Hematopoietic multipotent progenitor cell (in vitro differentiated cells): ENCODE data around the gene ACSM2B. TPM values are rescaled to one million over a fixed set of nuclear protein-coding genes. Genes with fewer than 3 reads are reported as not detected.
"Not testable (repeated sequence)": the region's sequence is repeated elsewhere in the genome, so short reads cannot be mapped to it uniquely, and the experiment has no call there.

Experiments used
- DNase-seq, 3 donors: peaks; one replicate each; pipeline ENCODE4 v3.0.0-alpha.2; 2011 to 2015; ENCODE audit warnings: low read depth in 2 of 3, low spot score in 2 of 3
- total RNA-seq: library from RNA; depleted of rRNA; stranded (reverse); fragments of >200 nt; gene quantifications from one replicate; pipeline ENCODE4 v1.2.3, GENCODE V29; 2012

Gene ACSM2B
- total RNA-seq, 1 donor: not detected

DNA sequence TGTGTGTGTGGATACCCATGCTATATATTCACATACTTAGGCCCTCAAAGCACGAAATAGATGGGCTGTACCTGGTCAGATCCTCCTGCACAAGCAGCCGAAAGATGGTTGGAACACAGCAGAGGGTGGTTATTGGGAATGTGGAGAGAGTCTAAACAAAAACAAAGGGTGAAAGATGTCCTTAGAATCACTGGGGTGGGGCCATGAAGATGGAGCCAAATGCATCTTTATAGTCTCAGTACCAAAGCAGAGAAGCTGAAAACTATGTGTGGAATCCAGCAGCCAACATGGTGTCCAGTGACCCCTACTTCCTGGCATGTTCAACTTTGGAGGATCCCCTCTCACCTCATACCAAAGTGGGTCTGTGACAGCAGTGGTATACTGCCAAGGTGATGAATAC, 19.5 kb upstream of the ACSM2B start:
- DNase-seq: not testable (repeated sequence)

DNA sequence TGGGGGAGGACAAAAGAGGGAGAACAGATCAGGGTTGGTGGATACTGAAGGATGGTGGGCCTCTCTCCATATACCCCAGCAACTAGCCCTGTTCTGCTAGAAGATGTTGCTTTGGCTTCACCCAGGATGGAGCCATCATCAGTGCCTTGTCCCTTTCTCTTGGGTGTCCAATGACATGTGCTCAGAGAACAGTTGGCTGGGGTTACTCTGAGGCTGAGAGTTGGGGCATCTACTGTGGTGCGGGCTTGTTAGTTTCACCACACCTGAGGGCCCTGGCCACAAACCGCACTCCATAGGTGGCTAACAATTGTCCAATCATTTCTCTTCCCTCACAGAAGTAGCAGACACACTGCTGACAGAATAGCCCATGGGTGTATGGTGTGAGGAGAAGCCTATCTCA, 18.9 kb upstream of the ACSM2B start:
- not testable (repeated sequence) for DNase-seq

DNA sequence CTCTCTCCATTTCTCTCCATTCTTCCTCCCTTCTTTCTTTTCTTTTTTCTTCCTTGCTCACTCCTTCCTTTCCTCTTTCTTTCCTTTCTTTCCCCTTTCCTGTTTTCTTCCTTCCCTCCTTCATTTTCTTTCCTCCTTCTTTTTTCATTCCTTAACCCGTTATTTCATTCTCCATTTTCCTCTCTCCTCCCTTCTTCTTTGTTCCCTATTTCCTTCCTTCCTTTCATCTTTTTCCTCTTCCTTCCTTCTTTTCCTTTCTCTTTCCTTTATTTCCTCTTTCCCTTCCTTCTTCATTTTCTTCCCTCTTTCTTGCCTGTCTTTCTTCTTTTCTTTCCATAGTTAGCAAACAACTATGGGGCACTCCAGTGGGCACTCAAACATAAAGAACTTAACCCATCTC, 16.6 kb upstream of the ACSM2B start:
- not testable (repeated sequence) for DNase-seq

DNA sequence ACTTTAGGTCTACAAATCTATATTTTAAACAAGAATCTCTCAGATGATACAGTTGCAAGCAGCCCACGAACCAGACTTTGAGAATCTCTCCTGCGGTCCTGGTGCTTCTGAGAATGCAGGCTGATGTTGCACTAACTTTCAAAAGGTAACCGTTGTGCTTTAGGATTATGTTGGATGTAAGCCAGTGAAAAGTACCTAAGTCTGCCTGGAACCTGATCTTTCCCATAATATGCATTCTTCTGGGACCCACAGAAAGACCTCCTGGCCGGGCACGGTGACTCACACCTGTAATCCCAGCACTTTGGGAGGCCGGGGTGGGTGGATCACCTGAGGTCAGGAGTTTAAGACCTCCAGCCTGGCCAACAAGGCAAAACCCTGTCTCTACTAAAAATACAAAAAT, 13.3 kb upstream of the ACSM2B start:
- not testable (repeated sequence) for DNase-seq

DNA sequence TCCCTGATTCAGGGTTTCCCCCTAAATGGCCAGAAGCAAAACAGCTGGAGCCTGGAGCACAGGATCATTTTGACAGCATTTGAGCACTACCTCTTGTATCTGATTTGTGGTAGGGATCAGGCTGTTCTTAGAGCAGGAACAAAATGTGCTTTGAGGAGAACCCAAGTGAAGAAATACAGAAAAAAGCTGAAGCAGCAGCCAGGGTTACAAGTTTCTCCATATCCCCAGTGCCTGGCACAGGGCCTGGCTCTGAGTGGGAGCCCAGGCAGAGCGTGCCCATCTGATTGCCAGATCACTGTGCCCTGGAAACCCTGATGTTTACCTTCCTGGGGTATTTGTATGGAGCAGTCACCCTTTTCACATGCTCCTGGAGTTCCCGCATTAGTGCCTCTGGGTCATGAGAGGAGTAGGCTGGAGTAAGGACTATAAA, 11.5 kb upstream of the ACSM2B start:
- DNase-seq: not testable (repeated sequence)

DNA sequence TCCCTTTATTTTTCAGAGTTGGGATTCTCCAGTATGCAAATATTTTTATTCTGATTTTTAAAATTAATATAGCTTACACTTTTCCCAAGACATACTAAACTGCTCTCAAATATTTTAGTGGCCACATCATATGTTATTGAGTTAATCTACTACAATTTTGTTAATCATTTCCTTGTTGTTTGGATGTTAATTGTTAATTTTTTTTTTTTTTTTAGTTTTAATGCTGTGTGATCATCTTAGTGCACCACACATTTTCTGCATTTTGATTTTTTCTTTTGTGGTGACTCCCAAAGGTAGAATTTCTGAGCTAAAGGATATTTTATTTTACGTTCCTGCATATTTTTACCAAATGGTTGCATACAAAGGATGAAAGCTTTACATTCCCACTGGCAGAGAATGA, 10.5 kb upstream of the ACSM2B start:
- not testable (repeated sequence) for DNase-seq

DNA sequence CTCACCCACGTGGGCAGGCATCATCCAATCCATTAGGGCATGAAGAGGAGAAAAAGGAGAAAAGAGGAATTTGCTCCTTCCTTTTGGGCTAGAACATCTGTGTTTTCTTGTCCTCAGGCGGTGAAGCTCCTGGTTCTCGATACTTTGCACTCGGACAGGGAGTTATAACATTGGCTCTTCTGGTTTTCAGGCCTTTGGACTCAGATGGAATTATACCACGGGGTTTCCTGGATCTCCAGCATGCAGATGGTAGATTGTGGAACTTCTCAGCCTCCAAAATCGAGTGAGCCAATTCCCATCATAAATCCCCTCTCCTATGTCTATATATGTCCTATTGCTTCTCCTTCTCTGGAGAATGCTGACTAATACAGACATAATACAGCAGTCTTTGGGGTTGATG, 9.9 kb upstream of the ACSM2B start:
- not testable (repeated sequence) for DNase-seq

DNA sequence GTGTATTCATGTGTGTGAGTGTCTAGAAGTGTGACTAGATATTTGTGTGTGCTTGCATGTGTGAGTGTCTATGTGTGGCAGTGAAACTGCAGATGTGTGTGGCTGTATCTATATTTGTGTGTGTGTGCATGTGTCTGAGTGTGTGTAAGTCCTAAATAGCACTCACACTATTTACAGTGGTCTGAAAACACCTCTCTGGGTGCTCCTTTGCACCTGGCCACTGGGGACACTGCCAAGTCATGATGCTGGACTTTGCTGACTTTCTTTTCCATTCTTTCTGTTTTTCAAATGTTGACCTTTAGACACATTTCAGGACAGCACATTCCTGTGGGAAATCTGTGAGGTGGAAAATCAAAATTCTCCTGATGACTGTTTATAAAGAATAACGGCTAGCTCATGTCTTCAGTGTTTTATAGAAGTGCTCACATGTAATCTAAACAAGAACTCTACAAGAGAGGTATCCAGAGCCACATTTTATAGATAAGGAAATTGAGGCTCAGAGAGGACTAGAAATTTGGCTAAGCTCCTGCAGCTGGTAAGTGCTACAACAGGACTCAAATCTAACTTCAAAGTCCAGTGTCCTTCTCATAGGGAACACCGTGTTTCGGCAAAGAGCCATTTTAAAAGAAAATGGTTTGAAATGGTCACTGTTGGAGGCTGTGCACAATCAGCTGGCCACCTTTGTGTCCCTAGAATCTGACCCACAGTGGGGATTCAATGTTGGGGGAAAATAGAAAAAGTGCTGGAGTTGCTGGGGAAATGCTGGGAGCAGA, 4.5 kb upstream of the ACSM2B start:
- DNase-seq: not testable (repeated sequence)

DNA sequence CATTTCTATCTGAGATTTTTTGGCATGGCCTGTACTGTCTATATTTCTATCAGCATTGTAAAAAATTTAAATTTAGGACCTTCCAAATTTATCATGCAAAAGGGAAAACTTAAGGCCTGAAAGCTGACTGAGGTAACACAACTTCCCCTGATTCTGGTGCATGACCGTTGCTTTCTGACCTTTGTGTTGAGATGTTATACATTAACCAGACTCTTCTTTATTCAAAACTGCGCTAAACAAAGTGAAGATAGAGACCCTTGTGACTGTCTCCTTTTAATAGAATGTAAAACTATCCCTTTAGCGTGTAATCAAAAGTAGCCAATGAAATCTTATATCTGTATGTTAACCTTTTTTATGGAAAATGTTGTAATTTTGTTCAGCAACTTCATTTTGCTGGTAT, 1.9 kb upstream of the ACSM2B start:
- DNase-seq: not testable (repeated sequence)

DNA sequence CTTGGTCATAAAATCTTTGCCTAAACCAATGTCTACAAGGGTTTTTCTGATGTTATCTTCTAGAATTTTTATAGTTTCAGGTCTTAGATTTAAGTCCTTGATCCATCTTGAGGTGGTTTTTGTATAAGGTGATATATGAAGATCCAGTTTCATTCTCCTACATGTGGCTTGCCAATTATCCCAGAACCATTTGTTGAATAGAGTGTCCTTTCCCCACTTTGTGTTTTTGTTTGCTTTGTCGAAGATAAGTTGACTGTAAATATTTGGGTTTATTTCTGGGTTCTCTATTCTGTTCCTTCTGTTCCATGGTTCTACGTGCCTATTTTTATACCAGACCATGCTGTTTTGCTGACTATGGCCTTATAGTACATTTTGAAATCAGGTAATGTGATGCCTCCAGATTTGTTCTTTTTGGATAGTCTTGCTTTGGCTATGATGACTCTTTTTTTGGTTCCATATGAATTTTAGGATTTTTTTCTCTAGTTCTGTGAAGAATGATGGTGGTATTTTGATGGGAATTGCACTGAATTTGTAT, 7.0 kb downstream of the ACSM2B start:
- not testable (repeated sequence) for DNase-seq

DNA sequence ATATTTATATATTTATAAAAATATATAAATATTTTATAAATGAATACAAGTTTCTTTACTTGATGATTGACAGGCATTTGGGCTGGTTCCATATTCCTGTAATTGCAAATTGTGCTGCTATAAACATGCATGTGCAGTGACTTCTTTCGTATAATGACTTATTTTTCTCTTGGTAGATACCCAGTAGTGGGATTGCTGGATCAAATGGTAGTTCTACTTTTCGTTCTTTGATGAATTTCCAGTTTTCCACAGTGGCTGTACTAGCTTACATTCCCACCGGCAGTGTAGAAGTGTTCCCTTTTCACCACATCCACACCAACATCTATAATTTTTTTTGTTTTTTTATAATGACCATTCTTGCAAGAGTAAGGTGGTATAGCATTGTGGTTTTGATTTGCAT, 7.8 kb downstream of the ACSM2B start:
- DNase-seq: no peak

DNA sequence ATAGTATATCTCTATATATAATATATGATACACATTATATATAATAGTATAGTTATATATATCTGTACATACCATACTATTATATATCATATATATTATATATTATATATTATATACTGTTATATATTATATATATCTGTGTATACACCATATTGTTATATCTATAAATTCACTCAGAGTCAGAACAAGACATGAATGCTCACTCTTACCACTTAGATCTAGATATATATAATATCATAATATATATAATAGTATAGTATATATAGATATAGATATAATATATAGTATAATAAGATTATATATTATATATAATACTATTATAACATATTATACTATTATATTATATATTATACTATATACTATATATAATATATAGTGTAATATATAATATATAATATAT, 9.3 kb downstream of the ACSM2B start:
- DNase-seq: no peak

DNA sequence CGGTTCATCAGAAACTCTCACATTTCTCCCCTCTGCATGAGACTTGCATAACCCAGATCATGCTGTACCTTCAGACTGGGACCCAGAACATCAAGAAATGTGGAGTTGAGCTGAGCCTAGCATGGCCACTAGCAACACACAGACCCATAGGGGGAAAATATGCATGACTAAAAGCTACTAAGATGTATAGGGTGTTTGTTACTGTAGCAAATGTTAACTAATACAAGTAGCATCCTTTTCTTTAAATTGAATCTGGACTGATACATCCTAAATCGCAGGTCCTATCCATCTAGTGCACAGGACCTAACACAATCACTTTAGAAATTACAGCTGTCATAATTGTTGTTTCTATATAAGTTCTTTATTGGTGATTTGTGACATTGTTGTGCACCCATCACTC, 10.8 kb downstream of the ACSM2B start:
- not testable (repeated sequence) for DNase-seq

DNA sequence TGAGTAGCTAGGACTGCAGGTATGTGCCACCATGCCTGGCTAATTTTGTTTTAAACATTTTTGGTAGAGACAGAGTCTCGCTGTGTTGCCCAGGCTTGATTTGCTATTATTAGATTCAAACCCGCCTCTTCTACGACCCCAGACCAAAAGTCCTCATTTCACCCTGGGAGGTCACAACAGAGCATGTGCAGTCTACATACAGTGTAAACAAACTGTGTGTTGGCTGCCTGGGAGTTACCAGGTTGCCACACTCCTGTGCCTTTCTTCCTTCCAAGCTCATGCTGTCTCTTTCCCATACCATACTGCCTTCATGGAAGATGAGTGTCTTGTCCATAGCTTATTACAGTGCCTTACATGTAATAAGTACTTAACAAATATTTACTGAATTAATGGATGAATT, 11.9 kb downstream of the ACSM2B start:
- DNase-seq: not testable (repeated sequence)

DNA sequence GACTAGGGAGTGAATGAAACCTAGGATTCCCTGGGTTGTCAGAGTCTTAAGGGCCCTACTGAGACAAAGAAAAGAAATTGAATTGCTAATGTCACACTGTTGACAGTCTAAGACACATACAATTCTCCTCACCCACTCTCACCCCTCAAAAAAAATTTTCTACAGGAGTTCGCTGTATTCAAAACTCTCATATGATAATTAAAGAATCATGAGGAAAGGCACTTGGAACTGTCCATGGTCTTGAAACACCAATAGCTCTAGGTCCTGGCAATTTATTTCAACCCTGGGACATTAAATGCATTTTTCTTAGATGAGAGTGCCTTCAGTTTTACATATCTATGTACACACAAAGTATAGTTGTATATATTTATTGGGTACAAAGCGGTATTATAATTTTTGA, 20.5 kb downstream of the ACSM2B start:
- DNase-seq: not testable (repeated sequence)

DNA sequence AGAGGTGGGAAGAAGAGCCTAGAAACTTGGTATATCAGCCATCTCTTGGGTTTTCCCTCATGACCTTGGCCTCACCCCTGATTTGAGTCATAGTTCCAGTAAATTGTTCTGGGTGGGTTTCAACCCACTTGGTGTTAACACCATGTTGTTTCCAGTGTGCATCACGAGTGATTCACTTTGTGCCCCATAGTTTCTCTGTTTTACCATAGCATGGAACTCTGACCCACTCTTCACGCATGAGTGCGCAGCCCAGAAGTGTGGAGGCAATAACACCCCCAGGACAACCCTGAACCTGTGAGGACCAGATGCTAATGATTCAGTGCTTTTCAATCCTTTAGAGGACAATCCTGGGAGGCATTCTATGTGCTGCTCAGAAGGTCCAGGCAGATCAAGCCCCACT, 21.5 kb downstream of the ACSM2B start:
- DNase-seq: not testable (repeated sequence)

DNA sequence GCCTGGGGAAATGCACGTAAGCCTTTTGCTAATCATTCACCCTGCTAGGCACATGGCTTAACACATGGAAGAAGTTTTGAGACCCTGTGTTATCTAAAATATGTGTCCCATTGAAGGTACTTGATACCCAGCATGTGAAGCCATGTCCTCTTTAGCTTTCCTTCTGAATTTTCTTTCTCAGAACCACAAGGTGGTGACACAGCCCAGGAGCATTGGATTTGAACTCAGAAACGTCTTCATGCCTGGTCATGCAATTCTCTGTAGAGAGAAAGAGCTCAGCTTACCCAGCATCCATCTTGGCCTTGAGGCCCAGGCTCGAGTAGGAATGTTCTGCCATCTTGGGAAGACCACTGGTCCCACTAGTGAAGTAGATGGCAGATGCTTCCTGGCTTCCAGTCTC, 22.7 kb downstream of the ACSM2B start:
- not testable (repeated sequence) for DNase-seq

DNA sequence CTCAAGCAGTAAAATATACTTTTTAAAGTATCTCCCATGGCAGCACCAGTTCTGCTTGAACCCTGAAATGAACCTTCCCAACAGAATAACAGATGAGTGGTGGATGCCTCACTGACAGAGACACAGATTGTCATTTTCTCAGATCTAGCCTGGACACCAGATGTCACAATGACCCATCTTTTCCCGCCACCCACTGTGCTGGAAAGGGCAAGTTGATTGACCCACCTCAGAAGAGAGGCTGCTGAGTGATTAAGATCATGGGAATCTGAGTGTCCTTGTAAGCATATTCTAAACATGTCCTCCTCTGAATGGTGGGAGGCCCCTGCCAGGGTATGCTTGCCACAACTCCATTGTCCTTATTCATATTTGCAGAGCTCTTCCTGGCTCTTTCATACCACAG, 29.2 kb downstream of the ACSM2B start:
- DNase-seq: not testable (repeated sequence)

DNA sequence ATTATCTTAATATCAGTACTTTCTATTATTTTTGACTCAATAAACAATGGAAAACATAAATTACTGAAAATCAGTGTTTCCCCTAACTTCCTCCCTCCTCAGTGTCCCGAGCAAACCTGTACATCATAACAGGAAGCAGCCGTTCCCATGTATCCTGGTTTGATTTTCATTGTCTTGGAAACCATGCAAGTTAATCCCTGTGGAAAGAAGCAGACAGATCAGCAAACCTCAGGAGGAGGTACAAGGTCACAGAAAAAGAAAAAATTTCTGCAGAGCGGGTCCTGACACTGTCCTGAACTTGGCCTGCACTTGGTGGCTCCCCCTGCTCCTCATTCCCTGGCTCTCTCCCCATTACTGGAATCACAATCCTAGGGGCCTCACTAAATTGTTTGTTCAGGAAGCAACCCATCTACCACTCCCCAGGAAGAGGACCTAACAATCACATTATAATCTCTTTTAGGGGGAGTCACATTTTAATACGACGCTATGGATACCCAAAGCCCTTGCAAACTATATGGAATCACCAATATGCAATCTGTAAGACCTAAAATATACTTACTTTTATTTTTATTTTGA, 29.8 kb downstream of the ACSM2B start:
- DNase-seq: not testable (repeated sequence)

DNA sequence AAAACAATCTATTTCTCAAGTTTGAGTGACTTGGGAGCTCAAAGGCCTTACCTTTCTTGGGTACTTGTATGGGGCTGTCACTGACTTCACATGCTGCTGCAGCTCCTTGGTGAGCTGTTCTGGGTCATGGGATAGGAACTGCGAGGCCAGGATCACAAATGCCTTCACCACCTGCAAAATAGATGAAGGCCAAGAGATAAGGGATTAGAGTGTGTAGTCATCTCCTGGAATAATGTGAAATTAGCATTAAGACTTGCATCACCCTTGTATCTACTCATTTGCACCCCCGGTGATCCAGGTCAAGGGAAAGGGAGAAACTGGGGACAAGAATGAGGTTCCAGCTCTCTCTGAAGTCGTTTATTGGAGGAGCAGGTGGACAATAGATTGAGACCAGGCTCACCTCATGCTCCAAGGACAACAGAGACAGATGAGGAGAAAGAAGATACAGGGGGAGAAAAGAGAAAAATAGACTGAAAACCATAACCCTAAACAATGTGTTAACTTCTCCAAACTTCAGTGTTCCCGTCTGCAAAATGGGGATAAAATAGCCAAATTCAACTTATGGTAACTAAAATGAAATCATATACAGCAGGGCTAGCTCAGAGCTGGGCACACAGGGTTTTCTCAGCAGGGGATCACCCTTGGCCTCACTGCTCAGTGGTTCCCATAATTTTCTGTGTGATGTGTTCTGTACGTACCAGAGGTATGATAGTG, 35.4 kb downstream of the ACSM2B start:
- DNase-seq: not testable (repeated sequence)

DNA sequence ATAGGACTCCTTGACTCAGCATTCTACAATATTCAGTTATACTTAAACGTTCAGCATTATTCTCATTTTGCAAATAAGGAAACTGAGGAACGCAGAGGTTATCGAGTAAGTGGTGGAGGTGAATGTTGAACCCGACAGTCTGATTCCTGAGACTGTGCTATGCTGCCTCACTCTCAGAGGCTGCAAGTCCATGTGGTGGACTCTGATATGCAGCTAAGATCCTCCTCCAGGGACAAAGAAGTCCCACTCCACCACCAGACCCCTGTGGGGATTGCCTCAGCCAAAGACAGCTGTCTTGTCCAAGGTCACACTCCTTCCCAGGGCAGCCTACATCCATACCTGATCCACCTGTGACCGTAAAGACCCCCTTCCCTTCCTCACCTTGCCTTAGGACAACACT, 37.5 kb downstream of the ACSM2B start:
- no peak for DNase-seq
